Nasal cavity respiratory epithelium epithelial cell of viscerocranial mucosa (primary cell): ENCODE data around the gene CA5A. TPM values are rescaled to one million over a fixed set of nuclear protein-coding genes. Genes with fewer than 3 reads are reported as not detected.

Experiments
- total RNA-seq: library from RNA; depleted of rRNA; stranded (reverse); fragments of >200 nt; gene quantifications from 2 replicates; pipeline ENCODE4 v1.2.3, GENCODE V29; 2014

Gene CA5A
- not detected in 2 replicates for total RNA-seq

GRCh38 chr16:87936375-87937230, at the start of gene CA5A:
Gene CA5A (minus strand): TSS chr16:87936529. CDS start chr16:87936450, 79 bp downstream.

GRCh38 chr16:87950765-87951551, 14.6 kb upstream of the CA5A start, which contains the start of gene BANP:
Gene BANP (plus strand): TSS chr16:87951434. CDS start chr16:87975116, 23,682 bp downstream.

GRCh38 chr16:87869061-87869878, 67.1 kb downstream of the CA5A start, which contains the start of gene SLC7A5:
Gene SLC7A5 (minus strand): TSS chr16:87869507. CDS start chr16:87869422, 85 bp downstream.

Other genes starting within 250 kb of the CA5A start
- gene KLHDC4, start 170.5 kb downstream of the CA5A start, total RNA-seq, result 28.4 and 36.4 TPM in 2 replicates
- 402 and 524 TPM in 2 replicates for gene SLC7A5, start 67.0 kb downstream of the CA5A start, total RNA-seq
- gene BANP, start 14.9 kb upstream of the CA5A start, total RNA-seq, result 26.0 and 36.0 TPM in 2 replicates